NCI-H1092 treated with DMSO at 0.1 percent for 48 hours (cell line): ENCODE results near the gene DRC1.
"Not testable (repeated sequence)": the region's sequence is repeated elsewhere in the genome, so short reads cannot be mapped to it uniquely, and the experiment has no call there.

Source experiments
- DNase-seq: peaks from one replicate; lab custom pipeline; 2025; lab: John Stamatoyannopoulos, UW

Gene DRC1

GRCh38 chr2:26401739-26402541 is at the start of gene DRC1:
Gene DRC1, plus strand, starts transcription at chr2:26401920. Its CDS starts 70 bp downstream, at chr2:26401990.
- peak; percentile 69 for DNase-seq

DNA sequence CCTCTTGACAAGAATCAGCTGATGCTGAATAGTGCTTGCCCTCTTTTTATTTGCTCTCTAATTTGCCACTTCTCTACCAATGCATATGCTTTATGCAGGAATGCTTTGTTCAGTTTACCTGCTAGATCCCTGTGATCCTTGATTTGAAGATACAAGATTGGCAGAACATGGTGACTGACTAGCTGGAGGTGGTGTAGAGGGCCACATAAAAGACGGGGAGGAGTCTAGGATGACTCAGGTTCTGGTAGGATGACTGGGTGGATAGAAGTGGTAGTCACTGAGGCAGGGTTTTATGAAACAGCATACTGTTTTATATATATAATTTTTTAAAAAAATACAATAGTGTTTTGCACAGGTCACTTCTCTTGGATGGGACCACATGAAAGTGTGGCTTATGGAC is 48.8 kb upstream of the DRC1 start:
- no peak for DNase-seq

- not testable (repeated sequence) for DNase-seq
These were observed 47.3 kb upstream of the DRC1 start for GRCh38 chr2:26354469-26354868.

DNA sequence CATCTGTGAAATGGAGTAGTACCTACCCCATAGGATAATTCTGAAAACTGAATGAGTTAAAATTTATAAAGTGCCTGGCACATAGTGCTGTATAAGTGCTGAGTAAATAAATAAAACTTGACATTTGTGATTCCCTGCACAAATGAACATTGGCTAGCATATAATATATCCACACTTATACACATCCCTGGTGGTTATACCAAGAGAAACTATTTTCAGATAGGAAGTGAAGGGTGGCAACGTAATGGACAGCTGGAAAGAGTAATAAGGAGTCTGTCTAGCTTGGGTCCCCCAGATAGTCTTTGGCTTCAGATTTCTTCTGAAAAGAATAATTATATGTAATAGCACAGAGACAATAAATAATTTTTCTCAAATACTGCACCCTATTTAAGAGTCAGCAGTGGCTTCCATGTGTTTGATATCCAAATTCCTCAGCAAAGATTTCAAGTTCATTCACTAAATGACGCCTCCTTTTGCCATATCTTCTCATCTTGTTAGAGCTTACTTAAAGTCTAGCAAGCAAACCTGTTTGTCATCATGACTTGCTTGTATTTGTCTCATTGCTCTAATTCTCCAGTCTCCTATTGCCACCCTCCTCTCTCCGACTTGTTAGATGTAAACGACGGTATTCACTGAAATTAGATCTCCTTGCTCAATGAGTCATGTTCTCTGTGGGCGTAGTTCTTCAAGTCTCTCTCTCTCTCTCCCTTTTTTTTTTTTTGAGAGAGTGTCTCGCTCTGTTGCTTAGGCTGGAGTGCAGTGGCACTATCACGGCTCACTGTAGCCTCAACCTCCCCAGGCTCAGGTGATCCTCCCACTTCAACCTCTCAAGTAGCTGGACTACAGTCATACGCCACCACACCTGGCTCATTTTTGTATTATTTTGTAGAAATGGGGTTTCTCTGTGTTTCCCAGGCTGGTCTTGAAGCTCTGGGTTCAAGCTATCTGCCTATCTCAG is 46.4 kb upstream of the DRC1 start:
- DNase-seq = no peak

- DNase-seq = no peak
These were observed 45.6 kb upstream of the DRC1 start for GRCh38 chr2:26356111-26356510.

DNA sequence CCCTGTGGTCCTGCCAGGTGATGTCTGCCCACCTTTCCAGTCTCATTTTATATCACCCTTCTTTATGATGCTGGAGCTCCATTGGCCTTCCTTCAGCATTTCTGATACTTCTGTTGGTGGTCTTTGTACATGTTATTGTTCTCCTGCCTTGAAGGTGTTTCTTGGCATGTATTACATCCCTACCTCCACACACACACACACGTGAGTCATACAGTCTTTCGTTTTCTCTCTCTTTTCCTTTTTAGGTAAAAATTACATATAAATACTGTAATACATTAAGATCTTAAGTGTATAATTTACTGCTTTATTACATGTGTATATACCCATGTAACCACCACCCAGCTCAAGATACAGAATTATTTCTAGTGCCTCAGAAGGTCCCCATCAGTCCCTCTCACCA is 44.9 kb upstream of the DRC1 start:
- DNase-seq = no peak

- DNase-seq = no peak
These were observed 41.7 kb upstream of the DRC1 start for GRCh38 chr2:26359886-26360473.

DNA sequence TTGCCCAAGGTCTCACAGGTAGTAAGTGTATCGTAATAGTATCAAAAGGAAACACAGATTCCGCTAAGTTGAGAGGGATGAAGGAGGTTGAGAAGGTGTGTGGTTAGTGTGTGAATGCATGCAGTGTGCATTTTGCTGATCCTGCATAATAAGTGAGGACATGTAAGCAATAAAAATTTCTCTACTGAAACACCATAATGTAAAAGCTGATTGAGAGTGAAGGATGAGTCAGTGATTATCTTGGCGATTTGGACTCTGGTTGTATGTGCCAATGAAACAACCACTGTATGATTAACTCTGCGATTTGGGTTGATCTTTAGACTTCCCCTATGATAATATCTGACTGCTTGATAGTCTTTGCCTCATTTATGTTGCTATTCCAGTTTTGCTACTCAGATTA is 38.4 kb upstream of the DRC1 start:
- no peak for DNase-seq

GRCh38 chr2:26363958-26364357 is 37.8 kb upstream of the DRC1 start:
- no peak for DNase-seq

GRCh38 chr2:26364669-26365068 is 37.1 kb upstream of the DRC1 start:
- no peak for DNase-seq

GRCh38 chr2:26366957-26367356 is 34.8 kb upstream of the DRC1 start:
- DNase-seq = no peak

DNA sequence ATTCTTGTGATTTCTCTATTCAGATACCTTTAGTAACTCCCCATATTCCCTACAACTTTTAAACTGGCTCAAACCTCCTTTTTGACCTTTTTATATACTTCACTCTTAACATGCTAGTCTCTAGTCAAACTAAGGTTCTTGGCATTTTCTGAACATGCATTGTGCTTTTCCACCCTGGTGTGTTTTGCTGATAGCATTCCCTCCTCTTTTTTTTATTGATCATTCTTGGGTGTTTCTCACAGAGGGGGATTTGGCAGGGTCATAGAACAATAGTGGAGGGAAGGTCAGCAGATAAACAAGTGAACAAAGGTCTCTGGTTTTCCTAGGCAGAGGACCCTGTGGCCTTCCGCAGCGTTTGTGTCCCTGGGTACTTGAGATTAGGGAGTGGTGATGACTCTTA is 32.1 kb upstream of the DRC1 start:
- not testable (repeated sequence) for DNase-seq

- DNase-seq = not testable (repeated sequence)
These were observed 30.8 kb upstream of the DRC1 start for GRCh38 chr2:26370909-26371308.

GRCh38 chr2:26376799-26377198 is 24.9 kb upstream of the DRC1 start:
- no peak for DNase-seq

GRCh38 chr2:26380281-26380680 is 21.4 kb upstream of the DRC1 start:
- peak; percentile 7 for DNase-seq

DNA sequence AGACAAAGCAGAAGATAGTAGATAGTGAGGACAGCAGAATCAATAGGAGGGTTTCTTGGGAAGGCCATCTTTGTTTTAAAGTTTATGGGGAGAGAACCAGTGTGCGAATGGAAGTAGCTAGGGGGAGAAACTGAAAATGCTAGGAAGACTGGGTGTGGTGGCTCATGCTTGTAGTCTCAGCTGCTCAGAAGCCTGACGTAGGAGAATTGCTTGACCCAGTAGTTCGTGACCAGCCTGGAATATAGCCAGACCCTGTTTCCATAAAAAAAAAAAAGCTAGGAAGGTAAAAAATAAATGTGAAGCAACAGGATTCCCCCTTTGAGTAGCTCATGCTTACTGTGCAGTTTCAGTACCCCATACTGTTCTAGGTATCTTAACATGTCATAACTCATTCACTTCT is 19.2 kb upstream of the DRC1 start:
- DNase-seq = no peak

- no peak for DNase-seq
These were observed 17.5 kb upstream of the DRC1 start for GRCh38 chr2:26384183-26384582.

DNA sequence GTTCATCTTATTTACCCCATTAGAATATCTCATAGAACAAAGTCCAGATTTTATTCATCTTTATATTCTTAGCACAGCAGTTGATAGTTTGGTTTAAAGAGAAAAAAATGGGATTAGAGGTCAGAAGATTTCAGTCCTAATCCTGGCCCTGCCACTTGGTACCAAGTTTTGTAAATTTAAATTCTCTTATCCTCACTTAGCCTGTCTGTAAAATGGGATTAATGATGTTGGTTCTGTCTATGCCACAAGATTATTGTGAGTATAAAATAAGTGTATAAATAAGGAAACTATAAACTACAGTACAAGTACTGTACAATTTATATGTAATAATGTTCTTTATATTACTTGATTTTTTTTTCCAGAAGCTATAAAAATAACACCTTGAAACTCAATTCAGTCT is 17.1 kb upstream of the DRC1 start:
- no peak for DNase-seq

DNA sequence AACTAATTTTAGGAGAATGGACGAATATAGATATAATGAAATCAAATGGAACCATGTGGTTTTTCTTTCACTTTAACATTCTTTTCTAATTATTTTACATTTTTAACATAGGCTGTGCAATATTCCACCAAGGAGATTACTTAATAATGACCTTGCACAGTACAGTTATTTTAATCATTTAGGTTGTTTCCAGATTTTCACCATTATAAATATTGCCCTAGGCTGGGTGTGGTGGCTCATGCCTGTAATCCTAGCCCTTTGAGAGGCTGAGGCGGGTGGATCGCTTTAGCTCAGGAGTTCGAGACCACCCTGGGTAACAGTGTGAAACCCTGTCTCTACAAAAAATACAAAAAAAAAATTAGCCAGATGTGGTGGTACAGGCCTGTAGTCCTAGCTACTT is 14.5 kb upstream of the DRC1 start:
- DNase-seq = no peak

GRCh38 chr2:26394694-26395093 is 7.0 kb upstream of the DRC1 start:
- no peak for DNase-seq

- no peak for DNase-seq
These were observed 6.3 kb upstream of the DRC1 start for GRCh38 chr2:26395394-26395793.

- DNase-seq = no peak
These were observed 4.9 kb upstream of the DRC1 start for GRCh38 chr2:26396734-26397298.
